ENCODE measurements around the gene IDH1.
"Not testable (repeated sequence)": the region's sequence is repeated elsewhere in the genome, so short reads cannot be mapped to it uniquely, and the experiment has no call there.

Gene IDH1

GRCh38 chr2:208256192-208256782 lies 1.4 kb upstream of the IDH1 start:
- no peak for DNase-seq

- DNase-seq: no peak
Measured at GRCh38 chr2:208255557-208256106, 761 bp upstream of the IDH1 start.

DNA sequence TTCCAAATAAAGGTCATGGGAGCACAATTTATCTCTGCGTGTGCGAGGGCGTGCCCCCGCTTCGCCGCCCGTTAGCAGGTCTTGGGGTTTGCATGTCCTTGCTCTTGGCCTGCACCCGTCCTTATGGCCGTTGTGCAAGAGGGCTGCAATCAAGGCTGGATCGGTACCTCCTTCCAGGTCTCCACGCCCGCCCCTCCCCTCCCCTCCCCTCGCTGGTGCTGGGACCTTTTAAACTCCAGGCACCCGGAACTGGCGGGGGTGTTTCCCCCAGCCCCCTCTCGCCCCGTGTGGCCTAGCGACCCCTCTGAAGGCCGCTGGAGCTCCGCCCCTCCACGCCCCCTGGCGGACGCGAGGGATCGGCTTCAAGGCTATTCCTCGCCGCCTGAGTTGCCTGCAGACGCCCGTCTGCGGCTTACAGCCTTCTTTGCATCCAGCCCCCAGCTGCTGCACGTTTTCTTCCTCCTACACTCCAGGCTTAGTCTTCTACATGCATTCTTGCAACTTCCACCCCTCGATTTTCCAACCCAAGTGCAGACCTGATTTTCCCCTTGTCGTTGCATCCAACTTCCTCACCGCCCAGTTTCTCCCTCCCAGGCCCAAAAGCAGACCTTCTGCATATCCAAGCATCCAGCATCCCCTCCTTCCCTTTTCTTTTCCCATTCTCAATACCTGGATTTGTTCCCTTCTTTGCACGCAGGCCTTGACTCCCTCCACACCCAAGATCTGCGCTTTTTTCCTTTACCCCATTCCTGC lies 577 bp downstream of the IDH1 start:
- peak; percentile 59 to 71 (median 64) for DNase-seq

DNA sequence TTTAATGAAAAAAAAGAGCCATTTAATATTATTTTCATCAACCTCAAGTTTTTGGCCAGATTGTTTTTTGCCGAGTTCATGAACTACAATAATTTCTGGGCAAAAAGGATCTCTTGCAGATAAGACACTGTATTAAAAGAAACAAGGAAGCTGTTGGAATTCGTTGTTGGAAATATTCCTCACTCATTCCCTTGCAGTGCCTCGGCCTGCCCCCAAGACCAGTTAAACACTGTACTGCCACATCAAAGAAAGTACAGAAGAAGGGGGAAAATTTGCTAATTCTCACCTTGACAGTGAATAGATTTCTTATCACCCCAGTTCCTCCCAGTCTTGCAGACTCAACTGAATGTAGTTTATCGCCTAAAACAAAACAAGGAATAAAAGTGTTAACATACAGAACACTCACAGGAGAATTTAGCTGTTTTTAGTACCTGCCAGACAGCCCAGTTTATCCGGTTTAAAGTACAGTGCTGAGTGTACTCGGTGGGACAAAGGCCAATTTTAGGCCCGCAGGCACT lies 1.2 kb downstream of the IDH1 start:
- DNase-seq: no peak

DNA sequence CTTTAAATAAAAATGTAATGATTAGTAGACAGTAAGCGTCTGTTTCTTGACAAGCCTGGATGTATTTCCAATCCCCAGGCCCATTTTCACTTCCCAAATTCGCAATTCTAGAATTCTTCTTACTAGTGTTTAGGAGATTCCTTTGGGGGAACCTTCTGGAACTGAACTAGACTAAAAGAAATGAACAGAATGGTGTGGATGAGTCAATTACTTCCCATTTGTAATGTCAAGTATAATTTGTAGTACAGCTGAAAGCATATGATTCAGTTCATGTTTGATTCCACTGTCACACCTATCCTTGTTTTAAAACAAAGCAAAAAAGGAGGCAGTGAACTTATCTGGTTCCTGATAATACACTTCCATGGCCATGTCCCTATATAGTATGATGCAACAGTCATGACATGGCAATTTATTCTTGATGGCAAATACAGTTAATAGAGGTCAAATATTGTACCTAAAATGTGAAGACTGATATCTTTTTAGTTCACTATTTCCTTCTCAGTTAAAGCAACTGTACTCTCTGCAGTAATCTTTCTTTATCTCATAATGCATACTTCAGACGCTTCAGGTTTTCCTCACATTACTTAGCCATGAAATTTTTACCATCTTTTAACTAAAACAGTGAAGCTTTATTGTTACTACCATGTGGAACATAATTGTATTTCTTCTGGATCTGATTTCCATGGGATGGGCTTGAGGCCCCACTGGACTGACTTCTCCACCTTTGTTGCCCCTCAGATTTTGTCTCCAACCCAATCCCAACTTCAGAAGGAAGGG lies 2.0 kb downstream of the IDH1 start:
- no peak for DNase-seq

DNA sequence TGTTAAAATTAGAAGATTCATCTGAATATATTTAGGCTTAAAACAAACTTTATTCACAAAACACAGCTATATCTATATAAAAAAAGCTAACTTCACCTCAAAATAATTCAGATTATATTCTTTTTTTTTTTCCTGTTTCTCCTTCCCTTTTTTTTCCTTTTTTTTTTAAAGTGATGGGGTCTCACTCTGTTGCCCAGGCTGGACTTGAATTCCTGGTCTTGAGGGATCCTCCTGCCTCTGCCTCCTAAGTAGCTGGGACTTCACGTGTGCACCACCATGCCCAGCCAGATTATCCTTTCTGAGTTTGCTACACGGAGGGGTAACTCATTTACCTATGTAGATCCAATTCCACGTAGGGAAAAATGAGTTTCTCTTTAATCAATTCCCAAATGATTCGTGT lies 3.8 kb downstream of the IDH1 start:
- DNase-seq: no peak

DNA sequence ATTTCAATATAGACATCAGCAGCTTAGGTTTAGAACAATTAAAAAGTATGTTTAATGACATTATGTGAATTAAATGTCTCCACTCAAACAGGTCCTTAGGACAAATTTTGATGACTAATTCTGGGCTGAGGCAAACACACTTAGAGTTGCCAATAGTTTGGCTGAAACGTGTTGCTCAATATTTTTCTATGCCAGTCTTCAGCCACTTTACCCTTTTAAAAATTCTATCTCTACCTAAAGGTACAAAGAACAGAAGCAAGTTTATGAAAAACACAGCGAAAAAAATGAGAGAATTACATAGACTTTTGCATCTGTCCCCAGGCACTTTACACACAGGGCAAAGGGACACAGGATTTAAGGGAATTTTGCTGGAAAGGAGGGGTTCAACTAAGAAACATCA lies 4.5 kb downstream of the IDH1 start:
- DNase-seq: no peak

DNA sequence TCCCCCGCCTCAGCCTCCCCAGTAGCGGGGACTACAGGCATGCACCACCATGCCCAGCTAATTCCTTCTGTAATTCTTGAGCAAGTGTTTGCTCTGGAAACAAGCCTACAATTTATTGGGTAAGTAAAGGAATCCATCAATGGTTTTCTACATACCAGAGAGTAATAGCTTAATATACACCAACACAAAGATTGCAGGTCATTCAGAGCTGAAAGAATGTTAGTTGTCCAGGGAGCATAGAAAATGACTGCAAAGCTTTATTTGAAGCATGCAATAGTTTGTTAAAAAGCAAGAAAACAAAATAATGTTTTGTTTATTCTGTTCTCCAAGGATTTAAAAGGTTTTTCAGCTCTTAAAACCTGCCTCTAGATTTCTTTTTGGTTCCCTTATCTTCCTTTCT lies 5.6 kb downstream of the IDH1 start:
- no peak for DNase-seq

- DNase-seq: no peak
Measured at GRCh38 chr2:208248601-208249000, 6.3 kb downstream of the IDH1 start.

GRCh38 chr2:208245746-208246145 lies 9.1 kb downstream of the IDH1 start:
- no peak for DNase-seq

DNA sequence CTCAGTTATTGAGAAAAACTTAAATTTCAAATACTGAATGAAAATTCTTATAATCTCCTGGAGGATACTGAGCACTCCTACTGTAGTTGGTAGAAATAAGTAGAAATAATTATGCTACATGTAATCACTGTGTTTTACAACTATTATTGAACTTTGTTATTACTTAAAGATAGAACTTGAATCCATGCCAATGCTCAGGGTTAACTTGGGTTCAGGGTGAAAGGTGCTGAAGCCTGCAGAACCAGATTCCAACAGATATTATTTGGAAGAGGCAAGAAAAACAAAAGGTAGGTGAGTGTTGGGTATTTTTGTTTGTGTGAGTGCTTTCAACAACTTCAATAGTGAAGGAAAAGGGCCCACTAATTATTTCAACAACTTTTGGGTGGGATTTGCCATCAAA lies 10.4 kb downstream of the IDH1 start:
- no peak for DNase-seq

DNA sequence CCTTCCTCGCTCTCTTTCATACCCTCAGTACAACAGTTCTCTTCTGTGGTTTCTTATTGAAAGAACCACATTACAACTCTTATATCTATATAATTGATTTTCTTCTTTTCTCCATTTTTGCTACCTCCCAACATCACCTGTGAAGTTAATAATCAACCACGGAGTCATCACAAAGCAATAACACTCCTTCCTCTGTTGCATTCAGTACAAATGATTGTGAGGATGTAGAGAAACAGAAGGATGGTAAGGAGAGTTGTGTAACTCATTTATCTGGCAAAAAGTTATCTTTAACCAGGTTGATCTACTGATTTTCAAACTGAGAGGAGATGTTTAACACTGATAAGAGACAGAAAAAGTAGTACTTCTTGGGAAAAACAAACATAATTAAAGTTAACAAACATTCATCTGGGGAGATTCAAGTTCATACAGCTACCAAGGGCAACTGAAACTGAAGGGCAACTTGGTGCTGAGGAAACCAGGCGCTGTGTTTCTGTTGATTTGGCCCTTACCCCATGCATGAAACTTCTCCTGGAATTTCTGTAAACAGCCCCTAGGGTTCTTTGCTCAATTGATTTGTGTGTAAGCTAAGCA lies 14.2 kb downstream of the IDH1 start:
- DNase-seq: no peak

DNA sequence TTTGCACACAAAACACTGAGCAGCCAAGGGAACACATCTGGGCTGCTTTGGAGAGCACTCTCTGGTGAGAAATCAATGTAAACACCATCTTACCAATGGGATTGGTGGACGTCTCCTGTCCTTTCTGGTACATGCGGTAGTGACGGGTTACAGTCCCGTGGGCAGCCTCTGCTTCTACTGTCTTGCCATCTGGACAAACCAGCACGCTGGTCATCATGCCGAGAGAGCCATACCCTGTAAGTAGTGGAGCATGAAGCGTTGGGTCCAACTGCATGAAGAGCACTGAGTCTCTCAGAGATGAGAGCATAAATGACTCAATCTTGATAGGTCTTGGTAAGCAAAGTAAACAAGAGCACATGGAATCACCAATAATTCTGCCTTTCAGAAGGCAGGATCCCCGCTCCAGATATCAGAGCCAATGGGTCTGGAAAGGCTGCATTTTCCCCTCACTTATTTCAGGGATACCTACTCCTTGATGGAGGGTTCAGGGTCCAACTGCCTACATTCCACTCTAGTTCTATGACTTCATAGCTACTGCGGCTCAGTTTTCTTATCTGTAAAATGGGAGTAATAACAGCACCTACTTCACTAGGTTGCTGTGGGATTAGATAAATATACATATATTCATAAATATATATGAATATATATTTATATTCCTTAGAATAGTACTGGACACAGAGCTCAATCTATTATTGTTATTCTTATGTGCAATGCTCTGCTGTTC lies 14.9 kb downstream of the IDH1 start:
- DNase-seq: no peak

DNA sequence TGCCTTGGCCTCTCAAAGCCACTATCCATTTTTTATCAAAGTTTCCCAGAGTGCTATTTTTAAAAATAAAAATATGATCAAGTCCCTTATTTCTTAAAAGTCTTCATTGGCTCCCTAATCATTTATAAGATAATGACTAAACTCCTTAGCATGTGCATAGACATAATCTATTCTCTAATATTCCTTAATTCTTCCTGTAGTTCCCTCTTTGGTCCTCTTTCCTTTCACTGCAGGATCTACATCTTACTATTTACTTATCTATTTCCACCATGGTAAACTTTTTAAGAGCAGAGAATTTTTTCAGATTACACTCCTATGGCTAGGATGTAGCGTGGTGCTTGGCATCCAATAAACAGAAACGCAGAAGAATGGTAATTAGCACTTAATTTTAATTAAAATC lies 19.0 kb downstream of the IDH1 start:
- DNase-seq: no peak

DNA sequence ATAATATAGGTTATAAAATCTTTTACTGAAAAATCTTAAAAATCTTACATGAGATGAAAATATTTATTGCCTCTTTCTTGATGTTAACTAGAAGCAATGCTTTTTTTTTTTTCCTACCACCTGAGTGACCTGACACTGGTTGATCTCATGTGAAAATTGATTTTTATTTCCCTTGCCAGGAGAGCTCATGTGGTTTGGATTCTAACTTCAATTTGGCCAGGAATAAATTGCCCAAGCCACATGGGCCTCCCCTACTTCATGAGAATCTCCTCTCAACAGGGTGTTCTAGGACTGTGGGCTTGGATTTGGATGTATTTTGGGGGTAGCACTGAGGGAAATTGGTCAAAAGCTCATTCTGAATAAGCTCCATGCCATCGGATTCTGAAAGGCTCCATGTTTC lies 20.1 kb downstream of the IDH1 start:
- DNase-seq: no peak

GRCh38 chr2:208228476-208228875 lies 26.4 kb downstream of the IDH1 start:
- DNase-seq: no peak

GRCh38 chr2:208227581-208228232 lies 27.2 kb downstream of the IDH1 start:
- no peak for DNase-seq

GRCh38 chr2:208224802-208225201 lies 30.1 kb downstream of the IDH1 start:
- DNase-seq: no peak

DNA sequence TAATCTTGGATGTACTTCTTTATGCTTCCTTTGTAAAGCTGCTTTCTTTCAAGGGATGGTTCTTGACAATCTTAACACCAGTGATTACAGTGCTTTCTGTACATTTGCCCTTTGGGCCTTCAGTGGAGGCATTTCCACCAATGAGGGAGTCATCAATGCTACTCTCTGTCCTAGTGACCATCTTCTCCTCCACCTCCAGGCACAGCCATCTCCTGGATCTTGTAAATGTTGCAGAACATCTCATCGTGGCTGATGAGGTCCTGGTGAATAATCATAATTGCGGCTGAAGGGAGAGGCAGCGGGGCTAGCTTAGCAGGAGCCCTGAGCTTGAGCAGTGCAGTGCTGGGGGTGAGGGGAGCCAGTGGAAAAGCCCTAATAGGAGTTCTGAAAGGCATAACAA lies 32.5 kb downstream of the IDH1 start:
- no peak for DNase-seq

GRCh38 chr2:208221873-208222272 lies 33.0 kb downstream of the IDH1 start:
- DNase-seq: not testable (repeated sequence)

GRCh38 chr2:208210688-208211451 lies 44.0 kb downstream of the IDH1 start:
- DNase-seq: no peak

Data from activated CD4-positive, CD25-positive, alpha-beta regulatory T cell (primary cell).